Tibial nerve (tissue), 4 donors: ENCODE data around the gene NT5C1B. TPM values are rescaled to one million over a fixed set of nuclear protein-coding genes. Genes with fewer than 3 reads are reported as not detected.

Source experiments
- DNase-seq, 2 donors: peaks; one replicate each; pipeline ENCODE4 v3.0.0-alpha.2; 2019; ENCODE audit warnings: low spot score in 2 of 2
- H3K27ac ChIP-seq, 4 donors: fragments of 200-600 bp; sonication (generic) in 3 of 4; one replicate each; pipeline ENCODE4 v1.5.1; 2017 to 2019; ENCODE audit warnings: mild to moderate bottlenecking in 1 of 4
- H3K27me3 ChIP-seq, 2 donors: fragments of 200-600 bp; sonication (generic) in 1 of 2; one replicate each; pipeline versions ENCODE4 v1.5.1 to v1.6.0; 2017 to 2019
- H3K36me3 ChIP-seq, 3 donors: fragments of 200-600 bp; sonication (generic); one replicate each; pipeline ENCODE4 v1.5.1; 2018 to 2019
- H3K4me1 ChIP-seq, 4 donors: fragments of 200-600 bp; sonication (generic) in 3 of 4; one replicate each; pipeline ENCODE4 v1.5.1; 2017 to 2019
- H3K4me3 ChIP-seq, 4 donors: fragments of 200-600 bp; sonication (generic) in 3 of 4; one replicate each; pipeline ENCODE4 v1.5.1; 2017 to 2019; ENCODE audit warnings: mild to moderate bottlenecking in 1 of 4, moderate library complexity in 1 of 4
- H3K9me3 ChIP-seq, 4 donors: fragments of 200-600 bp; sonication (generic) in 3 of 4; one replicate each; pipeline ENCODE4 v1.5.1; 2017 to 2019
- CTCF ChIP-seq, 5 experiments: fragments of 200-600 bp in 3 of 5; fragments of 450-650 bp in 2 of 5; sonication (generic) in 3 of 5; IDR thresholded peaks; one replicate each; pipeline ENCODE4 v1.5.1; 2016 to 2019; ENCODE audit warnings: antibody characterized with exemption in 5 of 5, mild to moderate bottlenecking in 3 of 5, moderate library complexity in 2 of 5
- EP300 ChIP-seq, 2 donors: sonication (generic); formaldehyde crosslinking; IDR thresholded peaks; one replicate each; pipeline ENCODE4 v1.6.1; 2017; ENCODE audit warnings: antibody characterized with exemption in 2 of 2, mild to moderate bottlenecking in 1 of 2
- POLR2A ChIP-seq, 2 donors: fragments of 450-650 bp; IDR thresholded peaks; one replicate each; pipeline ENCODE4 v1.6.1; 2017; ENCODE audit warnings: antibody characterized with exemption in 2 of 2, mild to moderate bottlenecking in 2 of 2, moderate library complexity in 2 of 2
- WGBS, 2 donors: methylation state at CpG; one replicate each; pipeline ENCODE4 v1.1.5; 2018; 5-methylcytosine and 5-hydroxymethylcytosine counted together
- total RNA-seq, 4 donors: library from RNA; depleted of rRNA; stranded (reverse); fragments of >200 nt; gene quantifications; one replicate each; pipeline ENCODE4 v1.1.0, GENCODE V29; 2016

Gene NT5C1B
- total RNA-seq, 4 donors from 2014 or later: not detected

GRCh38 chr2:18584608-18584954 lies 4.8 kb downstream of the NT5C1B start:
- TF ChIP-seq EP300 (IDR thresholded peaks at IDR 0.05): no peak
- H3K36me3 ChIP-seq: no peaks in the 10 kb centered on the region
- H3K4me3 ChIP-seq: no peak overlapping the region
- DNase-seq: no peak
- WGBS, 2 donors: 86 to 96% methylated on average over 23 to 32 of the region's 32 CpGs
- H3K9me3 ChIP-seq: peaks cover 0 to 2% (median 0%) of the 10 kb centered on the region in 4 donors
- H3K27ac ChIP-seq: no peak overlapping the region
- H3K4me1 ChIP-seq: no peaks in the 10 kb centered on the region
- H3K27me3 ChIP-seq: no peaks in the 10 kb centered on the region

DNA sequence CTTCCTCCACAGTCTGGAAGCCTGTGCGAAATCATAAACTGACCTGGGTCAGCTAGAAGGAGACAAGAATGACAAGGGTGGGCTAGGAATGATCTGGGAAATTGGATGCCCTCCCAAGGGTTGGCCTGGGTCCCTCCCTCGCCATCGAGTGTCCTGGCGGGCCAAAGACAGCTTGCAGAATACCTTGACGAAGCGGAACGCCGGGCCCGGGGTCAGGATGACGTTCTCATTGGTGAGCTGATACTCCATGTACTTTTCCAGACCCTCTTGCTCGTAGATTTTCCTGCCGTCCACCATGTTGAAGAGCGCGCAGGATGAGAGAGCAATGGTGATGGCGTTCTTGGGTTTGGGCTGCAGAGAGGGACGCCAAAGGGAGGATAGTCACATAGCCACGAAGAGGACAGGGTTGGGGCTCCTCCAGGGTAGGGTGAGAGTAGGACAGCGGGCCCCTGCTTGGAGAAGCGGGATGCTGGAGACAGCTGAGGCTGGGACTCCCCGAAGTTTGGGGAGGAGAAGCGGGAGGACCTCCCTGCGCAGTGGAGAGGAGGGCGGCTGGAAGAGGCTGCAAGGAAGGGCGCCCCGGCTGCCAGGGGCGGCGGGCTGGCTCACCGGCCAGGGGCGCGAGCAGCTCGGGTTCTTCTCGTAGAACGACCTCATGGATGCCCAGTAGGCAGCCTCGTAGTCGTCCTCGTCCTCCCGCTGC lies 5.3 kb downstream of the NT5C1B start:
- TF ChIP-seq CTCF (IDR thresholded peaks at IDR 0.05) (no peak), POLR2A (IDR thresholded peaks at IDR 0.05) (no peak), EP300 (IDR thresholded peaks at IDR 0.05) (no peak)
- Histone ChIP-seq H3K36me3 (no peaks in the 10 kb centered on the region), H3K27ac (no peak overlapping the region), H3K4me3 (no peak overlapping the region), H3K9me3 (peaks cover 0 to 7% (median 0%) of the 10 kb centered on the region in 4 donors), H3K27me3 (no peaks in the 10 kb centered on the region), H3K4me1 (no peaks in the 10 kb centered on the region)
- WGBS, 2 donors: 91 to 92% methylated on average over 33 to 37 of the region's 37 CpGs
- DNase-seq: no peak

GRCh38 chr2:18580606-18581005 lies 8.8 kb downstream of the NT5C1B start:
- no peak for DNase-seq
- no peaks in the 10 kb centered on the region for H3K27me3 ChIP-seq
- TF ChIP-seq POLR2A (IDR thresholded peaks at IDR 0.05) (no peak), CTCF (IDR thresholded peaks at IDR 0.05) (no peak), EP300 (IDR thresholded peaks at IDR 0.05) (no peak)
- peaks cover 0 to 13% (median 0%) of the 10 kb centered on the region in 4 donors for H3K9me3 ChIP-seq
- 95 to 96% methylated on average over 3 of the region's 3 CpGs for WGBS, 2 donors
- no peak overlapping the region for H3K4me3 ChIP-seq
- no peaks in the 10 kb centered on the region for H3K4me1 ChIP-seq
- no peak overlapping the region for H3K27ac ChIP-seq
- no peaks in the 10 kb centered on the region for H3K36me3 ChIP-seq

DNA sequence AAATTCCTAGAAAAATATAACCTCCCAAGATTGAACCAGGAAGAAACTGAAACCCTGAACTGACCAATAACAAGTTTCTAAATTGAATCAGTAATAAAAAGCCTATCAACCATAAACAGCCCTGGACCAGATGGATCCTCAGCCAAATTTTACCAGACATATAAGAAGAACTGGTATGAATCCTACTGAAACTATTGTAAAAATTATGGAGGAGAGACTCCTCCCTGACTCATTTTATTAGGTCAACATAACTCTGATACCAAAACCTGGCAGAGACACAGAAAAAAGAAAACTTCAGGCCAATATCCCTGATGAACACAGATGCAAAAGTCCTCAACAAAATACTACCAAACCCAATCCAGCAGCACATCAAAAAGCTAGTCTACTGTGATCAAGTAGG lies 11.3 kb downstream of the NT5C1B start:
- no peaks in the 10 kb centered on the region for H3K27me3 ChIP-seq
- peaks cover 0 to 13% (median 0%) of the 10 kb centered on the region in 4 donors for H3K9me3 ChIP-seq
- no peaks in the 10 kb centered on the region for H3K4me1 ChIP-seq
- no peak for DNase-seq
- no peaks in the 10 kb centered on the region for H3K36me3 ChIP-seq
- no peak overlapping the region for H3K4me3 ChIP-seq
- H3K27ac ChIP-seq: no peak overlapping the region
- TF ChIP-seq EP300 (IDR thresholded peaks at IDR 0.05): no peak
- no peak for TF ChIP-seq CTCF (IDR thresholded peaks at IDR 0.05)
- TF ChIP-seq POLR2A (IDR thresholded peaks at IDR 0.05): no peak

DNA sequence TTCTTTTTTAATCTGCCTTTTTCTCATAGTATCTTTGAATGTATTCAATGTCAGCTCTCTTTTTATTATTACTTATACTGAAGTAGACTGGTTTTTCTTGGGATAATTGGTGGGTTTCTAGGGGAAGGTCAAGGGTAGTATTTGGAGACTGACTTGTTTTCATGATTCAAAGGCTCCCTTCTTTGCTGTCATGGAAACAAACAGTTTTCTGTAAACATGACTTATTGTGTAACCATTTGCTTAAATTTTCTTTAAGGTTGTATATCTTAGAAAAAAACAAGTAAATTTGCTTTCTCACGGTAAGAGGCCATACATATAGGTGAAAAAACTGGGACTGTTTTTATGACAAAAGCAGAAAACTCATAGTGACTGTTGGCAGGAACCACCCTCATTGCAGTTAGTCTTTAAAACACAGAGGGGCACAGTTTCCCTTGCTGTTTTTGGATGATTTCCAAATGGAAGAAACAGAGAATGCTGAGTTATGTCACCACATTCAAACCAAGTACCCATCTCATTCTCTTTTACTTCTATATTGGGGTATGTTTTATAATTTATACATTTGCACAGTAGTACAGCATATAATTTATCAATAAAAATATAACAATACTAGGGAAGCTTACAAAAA lies 23.1 kb downstream of the NT5C1B start:
- whole genome bisulfite sequencing, 2 donors: 47 to 73% methylated on average over 1 of the region's 1 CpG
- H3K4me3 ChIP-seq: no peak overlapping the region

More for the DNA sequence above, 23.1 kb downstream of the NT5C1B start:
- Histone ChIP-seq H3K27ac (no peak overlapping the region), H3K9me3 (peaks cover 0 to 4% (median 0%) of the 10 kb centered on the region in 4 donors), H3K4me1 (peaks cover 0 to under 1% (median 0%) of the 10 kb centered on the region in 4 donors), H3K36me3 (peaks cover 0 to 13% (median 0%) of the 10 kb centered on the region in 3 donors), H3K27me3 (no peaks in the 10 kb centered on the region)
- no peak for DNase-seq
- TF ChIP-seq POLR2A (IDR thresholded peaks at IDR 0.05) (no peak), EP300 (IDR thresholded peaks at IDR 0.05) (no peak), CTCF (IDR thresholded peaks at IDR 0.05) (no peak)
